GM18907 (cell line): Measurements from ENCODE around the gene ADAMTS12.

Source experiments
- ATAC-seq: cut with Tn5 transposase; IDR thresholded peaks from one replicate; pipeline ENCODE4 v1.9.1; 2021; ENCODE audit warnings: mild to moderate bottlenecking, moderate library complexity; ENCODE audit not compliant: unreplicated experiment

The ADAMTS12 gene

GRCh38 chr5:33810491-33811120 lies 81.2 kb downstream of the ADAMTS12 start:
- no peak for ATAC-seq

GRCh38 chr5:33809936-33810335 lies 81.9 kb downstream of the ADAMTS12 start:
- no peak for ATAC-seq

GRCh38 chr5:33808699-33809098 lies 83.1 kb downstream of the ADAMTS12 start:
- ATAC-seq: no peak

GRCh38 chr5:33807771-33808170 lies 84.0 kb downstream of the ADAMTS12 start:
- ATAC-seq: no peak

- ATAC-seq: no peak
These were observed 84.9 kb downstream of the ADAMTS12 start for GRCh38 chr5:33806738-33807442.

- no peak for ATAC-seq
These were observed 90.5 kb downstream of the ADAMTS12 start for GRCh38 chr5:33801292-33801691.

GRCh38 chr5:33800241-33800950 lies 91.4 kb downstream of the ADAMTS12 start:
- ATAC-seq: no peak

- ATAC-seq: no peak
These were observed 96.3 kb downstream of the ADAMTS12 start for GRCh38 chr5:33795496-33795895.

GRCh38 chr5:33794550-33795181 lies 97.1 kb downstream of the ADAMTS12 start:
- ATAC-seq: no peak

GRCh38 chr5:33793836-33794549 lies 97.8 kb downstream of the ADAMTS12 start:
- ATAC-seq: no peak

GRCh38 chr5:33793276-33793675 lies 98.5 kb downstream of the ADAMTS12 start:
- ATAC-seq: no peak

- no peak for ATAC-seq
These were observed 99.2 kb downstream of the ADAMTS12 start for GRCh38 chr5:33792559-33792958.

- no peak for ATAC-seq
These were observed 102.2 kb downstream of the ADAMTS12 start for GRCh38 chr5:33789567-33789957.

- no peak for ATAC-seq
These were observed 102.7 kb downstream of the ADAMTS12 start for GRCh38 chr5:33788922-33789566.

GRCh38 chr5:33785571-33785970 lies 106.2 kb downstream of the ADAMTS12 start:
- no peak for ATAC-seq

GRCh38 chr5:33781286-33781685 lies 110.5 kb downstream of the ADAMTS12 start:
- no peak for ATAC-seq

GRCh38 chr5:33776151-33776660 lies 115.6 kb downstream of the ADAMTS12 start:
- no peak for ATAC-seq

- no peak for ATAC-seq
These were observed 117.4 kb downstream of the ADAMTS12 start for GRCh38 chr5:33774341-33774740.

- ATAC-seq: no peak
These were observed 119.4 kb downstream of the ADAMTS12 start for GRCh38 chr5:33772380-33772897.

- ATAC-seq: no peak
These were observed 121.8 kb downstream of the ADAMTS12 start for GRCh38 chr5:33769968-33770367.
